Astrocyte (in vitro differentiated cells and primary cell): ENCODE measurements around the gene CLEC4G.

ENCODE experiments used
- CTCF ChIP-seq: IDR thresholded peaks from 2 replicates; pipeline ENCODE4 v1.5.1; 2011; ENCODE audit warnings: low read depth, mild to moderate bottlenecking, inconsistent platforms, low read length, moderate library complexity; ENCODE audit not compliant: insufficient read depth
- EZH2 ChIP-seq: IDR thresholded peaks from 2 replicates; pipeline ENCODE4 v1.6.1; 2012; ENCODE audit warnings: mild to moderate bottlenecking, low read length, inconsistent platforms; ENCODE audit not compliant: insufficient read depth

- TF ChIP-seq EZH2 (no peak), CTCF (no peak)
These were observed 25.4 kb upstream of the CLEC4G start for GRCh38 chr19:7757358-7757757.
